ENCODE measurements around the gene PFDN6. TPM values are rescaled to one million over a fixed set of nuclear protein-coding genes. Genes with fewer than 3 reads are reported as not detected.
"Not testable (repeated sequence)": the region's sequence is repeated elsewhere in the genome, so short reads cannot be mapped to it uniquely, and the experiment has no call there.

PFDN6 gene
- polyA plus RNA-seq, 2 donors, result 127 to 293 TPM

- Histone ChIP-seq H3K9me3 (ENCODE audit: control insufficient read depth in 2 of 2, insufficient read depth in 1 of 2, low read depth in 1 of 2, low read length in 1 of 2) (no peaks in the 10 kb centered on the region), H3K36me3 (ENCODE audit: control insufficient read depth in 2 of 2, insufficient read depth in 2 of 2, low read length in 1 of 2) (peaks cover 0 to 4% of the 10 kb centered on the region in 2 donors), H3K27ac (ENCODE audit: low read depth in 2 of 2, low read length in 1 of 2) (no peak overlapping the region), H3K4me3 (ENCODE audit: low read depth in 1 of 2, low read length in 2 of 2) (no peak overlapping the region), H3K27me3 (ENCODE audit: control insufficient read depth in 1 of 2, insufficient read depth in 2 of 2, low read length in 2 of 2) (no peaks in the 10 kb centered on the region), H3K4me1 (ENCODE audit: control insufficient read depth in 2 of 2, insufficient read depth in 2 of 2, low read length in 1 of 2) (peaks cover 7 to 12% of the 10 kb centered on the region in 2 donors)
- 84 to 86% methylated on average over 6 of the region's 6 CpGs for WGBS, 2 donors
These were observed 37.9 kb upstream of the PFDN6 start for GRCh38 chr6:33251395-33252012.

GRCh38 chr6:33252759-33253158 lies 36.6 kb upstream of the PFDN6 start:
- Histone ChIP-seq H3K27ac (ENCODE audit: low read depth in 2 of 2, low read length in 1 of 2) (no peak overlapping the region), H3K27me3 (ENCODE audit: control insufficient read depth in 1 of 2, insufficient read depth in 2 of 2, low read length in 2 of 2) (no peaks in the 10 kb centered on the region), H3K36me3 (ENCODE audit: control insufficient read depth in 2 of 2, insufficient read depth in 2 of 2, low read length in 1 of 2) (peaks cover 0 to 4% of the 10 kb centered on the region in 2 donors), H3K4me1 (ENCODE audit: control insufficient read depth in 2 of 2, insufficient read depth in 2 of 2, low read length in 1 of 2) (peaks cover 7 to 12% of the 10 kb centered on the region in 2 donors), H3K9me3 (ENCODE audit: control insufficient read depth in 2 of 2, insufficient read depth in 1 of 2, low read depth in 1 of 2, low read length in 1 of 2) (no peaks in the 10 kb centered on the region), H3K4me3 (ENCODE audit: low read depth in 1 of 2, low read length in 2 of 2) (no peak overlapping the region)

GRCh38 chr6:33254591-33254990 lies 34.8 kb upstream of the PFDN6 start:
- Histone ChIP-seq H3K4me1 (ENCODE audit: control insufficient read depth in 2 of 2, insufficient read depth in 2 of 2, low read length in 1 of 2) (peaks cover 5 to 11% of the 10 kb centered on the region in 2 donors), H3K27me3 (ENCODE audit: control insufficient read depth in 1 of 2, insufficient read depth in 2 of 2, low read length in 2 of 2) (no peaks in the 10 kb centered on the region), H3K36me3 (ENCODE audit: control insufficient read depth in 2 of 2, insufficient read depth in 2 of 2, low read length in 1 of 2) (peaks cover 0 to 7% of the 10 kb centered on the region in 2 donors), H3K27ac (ENCODE audit: low read depth in 2 of 2, low read length in 1 of 2) (no peak overlapping the region), H3K4me3 (ENCODE audit: low read depth in 1 of 2, low read length in 2 of 2) (no peak overlapping the region), H3K9me3 (ENCODE audit: control insufficient read depth in 2 of 2, insufficient read depth in 1 of 2, low read depth in 1 of 2, low read length in 1 of 2) (no peaks in the 10 kb centered on the region)
- 87 to 93% methylated on average over 4 of the region's 4 CpGs for WGBS, 2 donors

DNA sequence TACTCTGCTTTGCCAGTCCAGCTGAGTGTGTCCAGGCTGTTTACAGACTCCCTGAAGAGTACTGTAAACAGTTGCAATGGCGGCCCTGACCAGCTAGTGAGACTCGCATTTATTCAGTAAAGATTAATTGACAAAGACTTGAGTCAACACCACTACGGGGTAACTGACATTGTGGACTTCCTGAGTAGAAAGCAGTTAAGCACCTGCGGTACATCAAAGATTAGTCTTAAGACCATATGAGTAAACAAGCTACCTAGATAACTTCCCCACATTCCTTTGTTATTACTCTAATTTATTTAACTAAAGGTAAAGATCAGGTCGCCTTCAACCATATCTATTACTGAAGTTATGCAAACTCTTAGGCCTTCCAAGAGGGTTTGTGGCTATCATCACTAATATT lies 30.4 kb upstream of the PFDN6 start:
- Histone ChIP-seq H3K27me3 (ENCODE audit: control insufficient read depth in 1 of 2, insufficient read depth in 2 of 2, low read length in 2 of 2) (no peaks in the 10 kb centered on the region), H3K4me3 (ENCODE audit: low read depth in 1 of 2, low read length in 2 of 2) (no peak overlapping the region), H3K27ac (ENCODE audit: low read depth in 2 of 2, low read length in 1 of 2) (no peak overlapping the region), H3K36me3 (ENCODE audit: control insufficient read depth in 2 of 2, insufficient read depth in 2 of 2, low read length in 1 of 2) (peaks cover 0 to 10% of the 10 kb centered on the region in 2 donors), H3K9me3 (ENCODE audit: control insufficient read depth in 2 of 2, insufficient read depth in 1 of 2, low read depth in 1 of 2, low read length in 1 of 2) (no peaks in the 10 kb centered on the region), H3K4me1 (ENCODE audit: control insufficient read depth in 2 of 2, insufficient read depth in 2 of 2, low read length in 1 of 2) (no peaks in the 10 kb centered on the region)
- 66 to 78% methylated on average over 5 of the region's 5 CpGs for WGBS, 2 donors

DNA sequence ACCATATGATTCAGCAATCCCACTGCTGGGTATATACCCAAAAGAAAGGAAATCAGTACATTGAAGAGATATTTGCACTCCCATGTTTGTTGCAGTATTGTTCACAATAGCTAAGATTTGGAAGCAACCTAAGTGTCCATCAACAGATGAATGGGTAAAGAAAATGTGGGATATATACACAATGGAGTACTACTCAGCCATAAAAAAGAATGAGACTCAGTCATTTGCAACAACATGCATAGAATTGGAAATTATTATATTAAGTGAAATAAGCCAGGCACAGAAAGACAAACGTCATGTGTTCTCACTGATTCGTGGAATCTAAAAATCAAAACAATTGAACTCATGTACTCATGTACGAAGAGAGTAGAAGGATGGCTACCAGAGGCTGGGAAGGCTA lies 26.9 kb upstream of the PFDN6 start:
- H3K4me1 ChIP-seq (ENCODE audit: control insufficient read depth in 2 of 2, insufficient read depth in 2 of 2, low read length in 1 of 2); H3K9me3 ChIP-seq (ENCODE audit: control insufficient read depth in 2 of 2, insufficient read depth in 1 of 2, low read depth in 1 of 2, low read length in 1 of 2); H3K4me3 ChIP-seq (ENCODE audit: low read depth in 1 of 2, low read length in 2 of 2); H3K27me3 ChIP-seq (ENCODE audit: control insufficient read depth in 1 of 2, insufficient read depth in 2 of 2, low read length in 2 of 2); H3K27ac ChIP-seq (ENCODE audit: low read depth in 2 of 2, low read length in 1 of 2): not testable (repeated sequence)
- WGBS, 2 donors, result 96% methylated on average over 3 of the region's 3 CpGs
- H3K36me3 ChIP-seq (ENCODE audit: control insufficient read depth in 2 of 2, insufficient read depth in 2 of 2, low read length in 1 of 2), result peaks cover 0 to 31% of the 10 kb centered on the region in 2 donors

GRCh38 chr6:33264015-33264414 lies 25.4 kb upstream of the PFDN6 start:
- Histone ChIP-seq H3K27ac (ENCODE audit: low read depth in 2 of 2, low read length in 1 of 2) (no peak overlapping the region), H3K36me3 (ENCODE audit: control insufficient read depth in 2 of 2, insufficient read depth in 2 of 2, low read length in 1 of 2) (peaks cover 7 to 33% of the 10 kb centered on the region in 2 donors), H3K4me3 (ENCODE audit: low read depth in 1 of 2, low read length in 2 of 2) (no peak overlapping the region), H3K9me3 (ENCODE audit: control insufficient read depth in 2 of 2, insufficient read depth in 1 of 2, low read depth in 1 of 2, low read length in 1 of 2) (no peaks in the 10 kb centered on the region), H3K4me1 (ENCODE audit: control insufficient read depth in 2 of 2, insufficient read depth in 2 of 2, low read length in 1 of 2) (peaks cover 0 to 2% of the 10 kb centered on the region in 2 donors), H3K27me3 (ENCODE audit: control insufficient read depth in 1 of 2, insufficient read depth in 2 of 2, low read length in 2 of 2) (no peaks in the 10 kb centered on the region)
- WGBS, 2 donors, result 86 to 88% methylated on average over 7 of the region's 7 CpGs

GRCh38 chr6:33271117-33271467 lies 18.3 kb upstream of the PFDN6 start:
- 1 to 2% methylated on average over 7 of the region's 7 CpGs for WGBS, 2 donors
- peak overlapping the region; percentile 89 to 94 for H3K27ac ChIP-seq (ENCODE audit: low read depth in 2 of 2, low read length in 1 of 2)
- no peaks in the 10 kb centered on the region for H3K9me3 ChIP-seq (ENCODE audit: control insufficient read depth in 2 of 2, insufficient read depth in 1 of 2, low read depth in 1 of 2, low read length in 1 of 2)
- no peaks in the 10 kb centered on the region for H3K27me3 ChIP-seq (ENCODE audit: control insufficient read depth in 1 of 2, insufficient read depth in 2 of 2, low read length in 2 of 2)
- H3K4me1 ChIP-seq (ENCODE audit: control insufficient read depth in 2 of 2, insufficient read depth in 2 of 2, low read length in 1 of 2), result peaks cover 0 to 5% of the 10 kb centered on the region in 2 donors
- H3K36me3 ChIP-seq (ENCODE audit: control insufficient read depth in 2 of 2, insufficient read depth in 2 of 2, low read length in 1 of 2), result peaks cover 7 to 23% of the 10 kb centered on the region in 2 donors
- H3K4me3 ChIP-seq (ENCODE audit: low read depth in 1 of 2, low read length in 2 of 2), result peak overlapping the region; percentile 77 to 93

- Histone ChIP-seq H3K27ac (ENCODE audit: low read depth in 2 of 2, low read length in 1 of 2) (peak within 1 kb of the TSS; percentile 89 to 94), H3K4me1 (ENCODE audit: control insufficient read depth in 2 of 2, insufficient read depth in 2 of 2, low read length in 1 of 2) (peaks cover 0 to 7% of the 10 kb centered on the region in 2 donors), H3K9me3 (ENCODE audit: control insufficient read depth in 2 of 2, insufficient read depth in 1 of 2, low read depth in 1 of 2, low read length in 1 of 2) (no peaks in the 10 kb centered on the region), H3K27me3 (ENCODE audit: control insufficient read depth in 1 of 2, insufficient read depth in 2 of 2, low read length in 2 of 2) (no peaks in the 10 kb centered on the region), H3K4me3 (ENCODE audit: low read depth in 1 of 2, low read length in 2 of 2) (peak within 1 kb of the TSS; percentile 77 to 93), H3K36me3 (ENCODE audit: control insufficient read depth in 2 of 2, insufficient read depth in 2 of 2, low read length in 1 of 2) (peaks cover 7 to 21% of the 10 kb centered on the region in 2 donors)
- 0% methylated on average over 48 of the region's 48 CpGs for WGBS, 2 donors
These were observed 17.7 kb upstream of the PFDN6 start, which contains the start of the genes RPS18 and VPS52 for GRCh38 chr6:33271468-33272274. RPS18 (plus strand) TSS chr6:33272075; CDS start chr6:33272120, 45 bp downstream. VPS52 (minus strand) TSS chr6:33271876; CDS start chr6:33271675, 201 bp downstream.

- Histone ChIP-seq H3K9me3 (ENCODE audit: control insufficient read depth in 2 of 2, insufficient read depth in 1 of 2, low read depth in 1 of 2, low read length in 1 of 2) (no peaks in the 10 kb centered on the region), H3K27ac (ENCODE audit: low read depth in 2 of 2, low read length in 1 of 2) (peak overlapping the region; percentile 71 to 89), H3K4me3 (ENCODE audit: low read depth in 1 of 2, low read length in 2 of 2) (peak overlapping the region; percentile 61 to 93), H3K4me1 (ENCODE audit: control insufficient read depth in 2 of 2, insufficient read depth in 2 of 2, low read length in 1 of 2) (peaks cover 0 to 5% of the 10 kb centered on the region in 2 donors), H3K27me3 (ENCODE audit: control insufficient read depth in 1 of 2, insufficient read depth in 2 of 2, low read length in 2 of 2) (no peaks in the 10 kb centered on the region), H3K36me3 (ENCODE audit: control insufficient read depth in 2 of 2, insufficient read depth in 2 of 2, low read length in 1 of 2) (peaks cover 7 to 14% of the 10 kb centered on the region in 2 donors)
- 6 to 7% methylated on average over 22 of the region's 22 CpGs for WGBS, 2 donors
These were observed 16.9 kb upstream of the PFDN6 start for GRCh38 chr6:33272275-33273128.
